ENCODE results near the gene PLPP7.
A peak's percentile ranks its signal among the peaks of the same experiment; 100 is the strongest.
"Not testable (repeated sequence)": the region's sequence is repeated elsewhere in the genome, so short reads cannot be mapped to it uniquely, and the experiment has no call there.

The PLPP7 gene

GRCh38 chr9:131330814-131331600 lies 41.5 kb downstream of the PLPP7 start:
- Histone ChIP-seq H3K27ac (ENCODE audit: low read length, poor library complexity, severe bottlenecking) (no peak overlapping the region), H3K14ac (ENCODE audit: low read length in 2 of 2) (no peak overlapping the region), H2BK5ac (ENCODE audit: low read depth, low read length, poor library complexity, severe bottlenecking) (no peak overlapping the region), H4K91ac (ENCODE audit: low read length) (peak overlapping the region; percentile 28), H3K4ac (ENCODE audit: low read depth in 1 of 2, low read length in 2 of 2) (peak overlapping the region in 1 of 2 experiments; percentile 26), H3K4me1 (ENCODE audit: control insufficient read depth, insufficient read depth, low read depth, low read length) (peaks cover 10% of the 10 kb centered on the region), H2AK5ac (ENCODE audit: low read length, severe bottlenecking) (no peak overlapping the region), H3K4me2 (ENCODE audit: low read length, poor library complexity, severe bottlenecking) (no peak overlapping the region), H4K8ac (ENCODE audit: low read length) (peak overlapping the region; percentile 57), H3K9me3 (ENCODE audit: control insufficient read depth, low read length) (no peaks in the 10 kb centered on the region), H3K23ac (ENCODE audit: low read length in 2 of 2) (no peak overlapping the region), H3K79me1 (replicated peaks; ENCODE audit: low read length, poor library complexity, severe bottlenecking) (no peaks in the 10 kb centered on the region), H2BK120ac (ENCODE audit: low read depth, low read length) (no peak overlapping the region), H3K36me3 (ENCODE audit: control insufficient read depth in 1 of 2, insufficient read depth in 2 of 2, low read depth in 1 of 2, low read length in 2 of 2) (no peaks in the 10 kb centered on the region), H3K4me3 (ENCODE audit: insufficient read depth in 1 of 2, low read depth in 1 of 2, low read length in 2 of 2) (no peak overlapping the region), H2BK12ac (ENCODE audit: low read length in 2 of 2) (peak overlapping the region in 1 of 2 experiments; percentile 90), H3K18ac (ENCODE audit: low read depth in 1 of 2, low read length in 2 of 2) (peak overlapping the region in 1 of 2 experiments; percentile 66), H3K27me3 (ENCODE audit: control insufficient read depth in 1 of 2, insufficient read depth in 1 of 2, low read length in 2 of 2) (peaks cover 6 to 20% of the 10 kb centered on the region in 2 experiments), H3K9ac (ENCODE audit: low read length) (no peak overlapping the region), H2AFZ (ENCODE audit: low read depth, low read length) (peak overlapping the region; percentile 3), H2BK15ac (ENCODE audit: low read depth, poor library complexity, severe bottlenecking) (no peak overlapping the region)
- 56% methylated on average over 18 of the region's 18 CpGs for WGBS
- DNase-seq = no peak

GRCh38 chr9:131331996-131332395 lies 42.5 kb downstream of the PLPP7 start:
- not testable (repeated sequence) for H2AFZ ChIP-seq (ENCODE audit: low read depth, low read length); H4K8ac ChIP-seq (ENCODE audit: low read length); H3K36me3 ChIP-seq (ENCODE audit: control insufficient read depth in 1 of 2, insufficient read depth in 2 of 2, low read depth in 1 of 2, low read length in 2 of 2); H2BK15ac ChIP-seq (ENCODE audit: low read depth, poor library complexity, severe bottlenecking); H3K4ac ChIP-seq (ENCODE audit: low read depth in 1 of 2, low read length in 2 of 2); H3K4me1 ChIP-seq (ENCODE audit: control insufficient read depth, insufficient read depth, low read depth, low read length); H3K9ac ChIP-seq (ENCODE audit: low read length); H3K27ac ChIP-seq (ENCODE audit: low read length, poor library complexity, severe bottlenecking); H3K9me3 ChIP-seq (ENCODE audit: control insufficient read depth, low read length); H2BK5ac ChIP-seq (ENCODE audit: low read depth, low read length, poor library complexity, severe bottlenecking); H3K23ac ChIP-seq (ENCODE audit: low read length in 2 of 2); H3K14ac ChIP-seq (ENCODE audit: low read length in 2 of 2); H3K79me1 ChIP-seq (replicated peaks; ENCODE audit: low read length, poor library complexity, severe bottlenecking); H3K18ac ChIP-seq (ENCODE audit: low read depth in 1 of 2, low read length in 2 of 2); H2AK5ac ChIP-seq (ENCODE audit: low read length, severe bottlenecking); H2BK120ac ChIP-seq (ENCODE audit: low read depth, low read length); H3K4me2 ChIP-seq (ENCODE audit: low read length, poor library complexity, severe bottlenecking); H4K91ac ChIP-seq (ENCODE audit: low read length); DNase-seq; H3K4me3 ChIP-seq (ENCODE audit: insufficient read depth in 1 of 2, low read depth in 1 of 2, low read length in 2 of 2); H2BK12ac ChIP-seq (ENCODE audit: low read length in 2 of 2)
- H3K27me3 ChIP-seq (ENCODE audit: control insufficient read depth in 1 of 2, insufficient read depth in 1 of 2, low read length in 2 of 2) = peaks cover 6 to 20% of the 10 kb centered on the region in 2 experiments
- WGBS = 100% methylated on average over 1 of the region's 2 CpGs

- peak overlapping the region; percentile 70 for H2BK15ac ChIP-seq (ENCODE audit: low read depth, poor library complexity, severe bottlenecking)
- H3K4ac ChIP-seq (ENCODE audit: low read depth in 1 of 2, low read length in 2 of 2) = peak overlapping the region; percentile 88 to 92
- no peak overlapping the region for H2BK120ac ChIP-seq (ENCODE audit: low read depth, low read length)
- peak overlapping the region; percentile 47 for H2AFZ ChIP-seq (ENCODE audit: low read depth, low read length)
- no peak overlapping the region for H3K4me2 ChIP-seq (ENCODE audit: low read length, poor library complexity, severe bottlenecking)
- no peak overlapping the region for H3K23ac ChIP-seq (ENCODE audit: low read length in 2 of 2)
- DNase-seq = no peak
- peak overlapping the region; percentile 83 for H4K8ac ChIP-seq (ENCODE audit: low read length)
- peaks cover 10% of the 10 kb centered on the region for H3K4me1 ChIP-seq (ENCODE audit: control insufficient read depth, insufficient read depth, low read depth, low read length)
- no peaks in the 10 kb centered on the region for H3K36me3 ChIP-seq (ENCODE audit: control insufficient read depth in 1 of 2, insufficient read depth in 2 of 2, low read depth in 1 of 2, low read length in 2 of 2)
- no peak overlapping the region for H3K4me3 ChIP-seq (ENCODE audit: insufficient read depth in 1 of 2, low read depth in 1 of 2, low read length in 2 of 2)
- 89% methylated on average over 14 of the region's 15 CpGs for WGBS
- peak overlapping the region; percentile 61 to 98 for H2BK12ac ChIP-seq (ENCODE audit: low read length in 2 of 2)
- H3K9me3 ChIP-seq (ENCODE audit: control insufficient read depth, low read length) = no peaks in the 10 kb centered on the region
- H3K79me1 ChIP-seq (replicated peaks; ENCODE audit: low read length, poor library complexity, severe bottlenecking) = no peaks in the 10 kb centered on the region
- peak overlapping the region in 1 of 2 experiments; percentile 64 for H3K14ac ChIP-seq (ENCODE audit: low read length in 2 of 2)
- H2AK5ac ChIP-seq (ENCODE audit: low read length, severe bottlenecking) = no peak overlapping the region
- H3K18ac ChIP-seq (ENCODE audit: low read depth in 1 of 2, low read length in 2 of 2) = peak overlapping the region; percentile 11 to 82
- no peak overlapping the region for H2BK5ac ChIP-seq (ENCODE audit: low read depth, low read length, poor library complexity, severe bottlenecking)
- peak overlapping the region; percentile 43 for H3K9ac ChIP-seq (ENCODE audit: low read length)
- peaks cover 6 to 17% of the 10 kb centered on the region in 2 experiments for H3K27me3 ChIP-seq (ENCODE audit: control insufficient read depth in 1 of 2, insufficient read depth in 1 of 2, low read length in 2 of 2)
- H4K91ac ChIP-seq (ENCODE audit: low read length) = peak overlapping the region; percentile 74
- H3K27ac ChIP-seq (ENCODE audit: low read length, poor library complexity, severe bottlenecking) = no peak overlapping the region
Measured at GRCh38 chr9:131333771-131334628, 44.5 kb downstream of the PLPP7 start.

All from mesenchymal stem cell (in vitro differentiated cells and primary cell).